K562 (cell line): ENCODE measurements around the gene ACSBG1. TPM values are rescaled to one million over a fixed set of nuclear protein-coding genes. Genes with fewer than 3 reads are reported as not detected.

Experiments
- ATF7 ChIP-seq: fragments of 450-650 bp; IDR thresholded peaks from 2 replicates; pipeline ENCODE4 v1.7.1; 2014; ENCODE audit warnings: mild to moderate bottlenecking, moderate library complexity
- BDP1 ChIP-seq: IDR thresholded peaks from 3 replicates; pipeline ENCODE4 v1.6.1; 2011; ENCODE audit not compliant: insufficient read length, insufficient read depth
- CBFA2T3 ChIP-seq: fragments of 450-650 bp; IDR thresholded peaks from 2 replicates; pipeline ENCODE4 v1.6.1; 2017
- CBX2 ChIP-seq: fragments of 200-600 bp; sonication (generic); IDR thresholded peaks from one replicate; pipeline ENCODE4 v1.6.1; 2012; ENCODE audit warnings: mild to moderate bottlenecking, low read length, inconsistent platforms; ENCODE audit not compliant: insufficient read depth, poor library complexity, severe bottlenecking
- CREB1 ChIP-seq, 2 experiments: sonication (generic) in 1 of 2; formaldehyde crosslinking in 1 of 2; IDR thresholded peaks; 2 replicates each; pipeline versions ENCODE4 v1.6.1 to v1.8.0; 2012 to 2022; ENCODE audit warnings: inconsistent platforms in 1 of 2, mild to moderate bottlenecking in 1 of 2, missing genetic modification reagents in 1 of 2, moderate library complexity in 1 of 2
- CXXC5 ChIP-seq: fragments of 250-450 bp; sonication (Bioruptor Pico); IDR thresholded peaks from 2 replicates; pipeline ENCODE4 v1.8.0; 2022; ENCODE audit warnings: inconsistent platforms, mild to moderate bottlenecking, moderate library complexity
- ELF1 ChIP-seq: fragments of 200-800 bp; sonication (Bioruptor generic); IDR thresholded peaks from 2 replicates; pipeline ENCODE4 v1.6.1; 2016; ENCODE audit warnings: missing genetic modification characterization, missing compliant biosample characterization
- GABPA ChIP-seq: fragments of 200-800 bp; sonication (Bioruptor generic); conservative IDR thresholded peaks from 2 replicates; pipeline ENCODE4 v1.6.1; 2016; ENCODE audit warnings: low read depth, missing genetic modification characterization, missing compliant biosample characterization
- HCFC1 ChIP-seq: IDR thresholded peaks from 2 replicates; pipeline ENCODE4 v1.6.1; 2012; ENCODE audit warnings: low read depth, low read length, improper control_type of control experiment
- JUNB ChIP-seq: fragments of 450-650 bp; formaldehyde crosslinking; conservative IDR thresholded peaks from 2 replicates; pipeline ENCODE4 v1.4.0; 2020; ENCODE audit warnings: mild to moderate bottlenecking
- MAZ ChIP-seq, 2 experiments: fragments of 450-650 bp in 1 of 2; sonication (generic) in 1 of 2; formaldehyde crosslinking; IDR thresholded peaks in 1 of 2; conservative IDR thresholded peaks in 1 of 2; 2 replicates each; pipeline versions ENCODE4 v1.4.0 to v1.5.0; 2020; ENCODE audit warnings: mild to moderate bottlenecking in 1 of 2, missing genetic modification reagents in 1 of 2
- MTA3 ChIP-seq: fragments of 450-650 bp; formaldehyde crosslinking; IDR thresholded peaks from 2 replicates; pipeline ENCODE4 v1.6.1; 2017; ENCODE audit warnings: mild to moderate bottlenecking, borderline replicate concordance
- NRF1 ChIP-seq, 2 experiments: fragments of 450-650 bp; IDR thresholded peaks in 1 of 2; conservative IDR thresholded peaks in 1 of 2; 2 replicates each; pipeline ENCODE4 v1.6.1; 2014; ENCODE audit warnings: mild to moderate bottlenecking in 2 of 2
- POLR2B ChIP-seq: fragments of 450-650 bp; IDR thresholded peaks from 2 replicates; pipeline ENCODE4 v1.6.1; 2018; ENCODE audit warnings: low read depth; ENCODE audit not compliant: partially characterized antibody
- RBBP5 ChIP-seq: fragments of 200-600 bp; sonication (generic); IDR thresholded peaks from 2 replicates; pipeline ENCODE4 v1.6.1; 2012; ENCODE audit warnings: borderline replicate concordance, mild to moderate bottlenecking, low read length, control low read depth, inconsistent platforms; ENCODE audit not compliant: insufficient read depth, poor library complexity, severe bottlenecking
- RBM17 ChIP-seq: fragments of 200-400 bp; formaldehyde crosslinking; IDR thresholded peaks from 2 replicates; pipeline ENCODE4 v1.6.1; 2017; ENCODE audit warnings: low read depth, mild to moderate bottlenecking, low read length, borderline replicate concordance
- RFX1 ChIP-seq: fragments of 450-650 bp; IDR thresholded peaks from 2 replicates; pipeline ENCODE4 v1.6.1; 2016; ENCODE audit warnings: mild to moderate bottlenecking, moderate library complexity
- SLC30A9 ChIP-seq: fragments of 250-450 bp; sonication (Bioruptor Pico); IDR thresholded peaks from 2 replicates; pipeline ENCODE4 v1.8.0; 2022; ENCODE audit warnings: mild to moderate bottlenecking, moderate library complexity
- SP1 ChIP-seq: sonication (generic); formaldehyde crosslinking; IDR thresholded peaks from 2 replicates; pipeline ENCODE4 v1.8.1; 2022; ENCODE audit warnings: mild to moderate bottlenecking, missing genetic modification reagents
- SREBF2 ChIP-seq: sonication (generic); formaldehyde crosslinking; IDR thresholded peaks from 2 replicates; pipeline ENCODE4 v1.4.0; 2020; ENCODE audit warnings: mild to moderate bottlenecking, missing genetic modification reagents
- SRF ChIP-seq, 2 experiments: fragments of 250-450, 450-650 bp in 1 of 2; sonication (Bioruptor Pico) in 1 of 2; sonication (generic) in 1 of 2; formaldehyde crosslinking; IDR thresholded peaks; 2 replicates each; pipeline versions ENCODE4 v1.5.0 to v1.5.1; 2020 to 2022; ENCODE audit warnings: mild to moderate bottlenecking in 1 of 2, missing genetic modification reagents in 1 of 2
- ZBTB8A ChIP-seq: fragments of 450-650 bp; IDR thresholded peaks from 2 replicates; pipeline ENCODE4 v1.6.1; 2018; ENCODE audit warnings: mild to moderate bottlenecking, moderate library complexity; ENCODE audit not compliant: partially characterized antibody
- ZKSCAN1 ChIP-seq: fragments of 150-350 bp; IDR thresholded peaks from 2 replicates; pipeline ENCODE4 v1.6.1; 2016; ENCODE audit warnings: low read depth, low read length
- ZNF282 ChIP-seq: sonication (generic); formaldehyde crosslinking; IDR thresholded peaks from 2 replicates; pipeline ENCODE4 v1.8.1; 2023; ENCODE audit warnings: missing genetic modification reagents
- ZNF384 ChIP-seq: IDR thresholded peaks from 2 replicates; pipeline ENCODE4 v1.6.1; 2012; ENCODE audit warnings: low read depth, low read length, improper control_type of control experiment
- ZNF445 ChIP-seq: fragments of 250-450 bp; sonication (Bioruptor Pico); IDR thresholded peaks from 2 replicates; pipeline ENCODE4 v1.4.0; 2020; ENCODE audit warnings: low read depth, mild to moderate bottlenecking, moderate library complexity
- ZNF551 ChIP-seq: fragments of 250-450 bp; sonication (Bioruptor Pico); IDR thresholded peaks from 2 replicates; pipeline ENCODE4 v1.5.0; 2021; ENCODE audit warnings: mild to moderate bottlenecking, moderate library complexity
- polyA plus RNA-seq, 8 experiments: library from polyadenylated mRNA; depleted of rRNA in 4 of 8; stranded (reverse) in 5 of 8; unstranded in 3 of 8; fragments of >200 nt; fragmentation: Nextera tagmentation in 2 of 8; fragmentation: Illumina TruSeq in 1 of 8; extraction: Ambion mirVana in 2 of 8; extraction: Trizol in 1 of 8; gene quantifications; 2 replicates each; pipeline versions ENCODE4 v1.2.1 to v1.2.3, GENCODE V29; 2011 to 2014; ENCODE audit warnings: inconsistent platforms in 1 of 8, missing spikeins in 1 of 8
- total RNA-seq, 7 experiments: library from RNA; depleted of rRNA in 6 of 7; stranded (reverse); fragments of >200 nt in 6 of 7; fragmentation: Illumina TruSeq in 2 of 7; extraction: Trizol in 2 of 7; gene quantifications; 2 replicates each; pipeline versions ENCODE4 v1.2.1 to v1.2.3, GENCODE V29; 2011 to 2021; ENCODE audit warnings: low replicate concordance in 1 of 7

The ACSBG1 gene
- total and polyA plus RNA-seq, 9 of the 15 experiments (the other 6 are each of a cell fraction or from before 2014, with no cell fraction given), result 0.36 to 6.4 (median 2.5) TPM

GRCh38 chr15:78149068-78149804 is 85.1 kb downstream of the ACSBG1 start, which contains the start of gene IDH3A (continued):
- TF ChIP-seq RFX1 (no peak), GABPA (tag) (peak; percentile 92), SLC30A9 (CRISPR knock-in tag) (no peak), ZNF384 (peak; percentile 58; the same call in 1 of the 2 replicates), BDP1 (no peak), ZNF282 (no peak), SRF (CRISPR knock-in tag; IDR thresholded peaks at IDR 0.05) (peak in 1 of 2 experiments; percentile 79; a peak in 1 of 4 replicates), ATF7 (0 out of 2 replicates have a peak, but pooled peaks have one; percentile 30), RBM17 (no peak), SP1 (peak; percentile 47; the same call in 1 of the 2 replicates), RBBP5 (peak; percentile 56), JUNB (CRISPR knock-in tag) (no peak), ZBTB8A (no peak), CBX2 (no peak), POLR2B (peak; percentile 71), ELF1 (tag) (peak; percentile 90), CREB1 (IDR thresholded peaks at IDR 0.05) (no peak), CREB1 (CRISPR knock-in tag; IDR thresholded peaks at IDR 0.05) (peak; percentile 44; the same call in 1 of the 2 replicates), CBFA2T3 (no peak), ZNF445 (CRISPR knock-in tag) (no peak), NRF1 (conservative IDR thresholded peaks at IDR 0.05 in 1 of 2, IDR thresholded peaks at IDR 0.05 in 1 of 2) (peak; percentile 89 to 90), MAZ (CRISPR knock-in tag; conservative IDR thresholded peaks at IDR 0.05 in 1 of 2, IDR thresholded peaks at IDR 0.05 in 1 of 2) (0 out of 4 replicates have a peak, but pooled peaks have one; percentile 22 to 52), SREBF2 (CRISPR knock-in tag) (no peak), HCFC1 (0 out of 2 replicates have a peak, but pooled peaks have one; percentile 12), MTA3 (peak; percentile 62; the same call in 1 of the 2 replicates), ZNF551 (CRISPR knock-in tag) (no peak), CXXC5 (CRISPR knock-in tag) (peak; percentile 50), ZKSCAN1 (peak; percentile 94)
